ENCODE results near the gene PRTN3.

PRTN3 gene

GRCh38 chr19:858868-859843, 18.4 kb downstream of the PRTN3 start, which contains the start of gene CFD:
Gene CFD, plus strand, starts transcription at chr19:859664. Its CDS starts 26 bp downstream, at chr19:859690.
- H3K4me3 Mint-ChIP-seq, result peak within 1 kb of the TSS; percentile 32 to 71
- H3K27me3 Mint-ChIP-seq, result peaks cover 55% of the 10 kb centered on the region
- no peak within 1 kb of the TSS for H3K27ac Mint-ChIP-seq
- H3K4me1 Mint-ChIP-seq, result peaks cover 30% of the 10 kb centered on the region
- ATAC-seq (no peak), DNase-seq (no peak)
- H3K9me3 Mint-ChIP-seq, result no peaks in the 10 kb centered on the region

GRCh38 chr19:861141-861755, 20.4 kb downstream of the PRTN3 start:
- Mint-ChIP-seq H3K9me3 (no peaks in the 10 kb centered on the region), H3K27ac (no peak overlapping the region), H3K4me1 (peaks cover 30% of the 10 kb centered on the region), H3K27me3 (peaks cover 48% of the 10 kb centered on the region), H3K4me3 (peak overlapping the region in 1 of 2 donors; percentile 57)
- no peak for ATAC-seq
- no peak for DNase-seq

- H3K4me1 Mint-ChIP-seq, result peaks cover 30% of the 10 kb centered on the region
- no peaks in the 10 kb centered on the region for H3K9me3 Mint-ChIP-seq
- peaks cover 47% of the 10 kb centered on the region for H3K27me3 Mint-ChIP-seq
- H3K27ac Mint-ChIP-seq, result no peak overlapping the region
- DNase-seq, result peak; percentile 58 to 65
- ATAC-seq, result peak; percentile 42
- peak overlapping the region in 1 of 2 donors; percentile 71 for H3K4me3 Mint-ChIP-seq
Measured at GRCh38 chr19:861756-862580, 21.2 kb downstream of the PRTN3 start.

- ATAC-seq (peak; percentile 68), DNase-seq (peak; percentile 80 to 82)
- H3K9me3 Mint-ChIP-seq, result no peaks in the 10 kb centered on the region
- H3K4me3 Mint-ChIP-seq, result peak overlapping the region; percentile 57 to 78
- H3K27me3 Mint-ChIP-seq, result peaks cover 42% of the 10 kb centered on the region
- H3K4me1 Mint-ChIP-seq, result peaks cover 30% of the 10 kb centered on the region
- H3K27ac Mint-ChIP-seq, result no peak overlapping the region
Measured at GRCh38 chr19:862581-863314, 21.9 kb downstream of the PRTN3 start.

GRCh38 chr19:863315-863620, 22.5 kb downstream of the PRTN3 start:
- Mint-ChIP-seq H3K27me3 (peaks cover 37% of the 10 kb centered on the region), H3K4me1 (peaks cover 30% of the 10 kb centered on the region), H3K9me3 (no peaks in the 10 kb centered on the region), H3K27ac (no peak overlapping the region), H3K4me3 (peak overlapping the region; percentile 49 to 78)
- no peak for DNase-seq
- ATAC-seq, result no peak

GRCh38 chr19:866769-867300, 26.0 kb downstream of the PRTN3 start:
- no peak for ATAC-seq
- Mint-ChIP-seq H3K27ac (no peak overlapping the region), H3K4me3 (no peak overlapping the region)

GRCh38 chr19:867301-867793, 26.5 kb downstream of the PRTN3 start:
- Mint-ChIP-seq H3K4me1 (peaks cover 25% of the 10 kb centered on the region), H3K27ac (peak overlapping the region in 1 of 2 donors; percentile 47), H3K4me3 (no peak overlapping the region), H3K9me3 (no peaks in the 10 kb centered on the region), H3K27me3 (peaks cover 8% of the 10 kb centered on the region)
- ATAC-seq (no peak), DNase-seq (no peak)

More at GRCh38 chr19:866769-867300, 26.0 kb downstream of the PRTN3 start:
- Mint-ChIP-seq H3K9me3 (no peaks in the 10 kb centered on the region), H3K27me3 (peaks cover 8% of the 10 kb centered on the region), H3K4me1 (peaks cover 21% of the 10 kb centered on the region)
- DNase-seq, result no peak

- no peak for ATAC-seq
- no peak overlapping the region for H3K4me3 Mint-ChIP-seq
- peaks cover 23% of the 10 kb centered on the region for H3K4me1 Mint-ChIP-seq
- peaks cover 2% of the 10 kb centered on the region for H3K27me3 Mint-ChIP-seq
- no peaks in the 10 kb centered on the region for H3K9me3 Mint-ChIP-seq
- no peak for DNase-seq
- H3K27ac Mint-ChIP-seq, result peak overlapping the region in 1 of 2 donors; percentile 19
Measured at GRCh38 chr19:867855-868457, 27.2 kb downstream of the PRTN3 start.

- H3K27ac Mint-ChIP-seq, result peak overlapping the region in 1 of 2 donors; percentile 19
Measured at GRCh38 chr19:868458-869244, 27.9 kb downstream of the PRTN3 start.

GRCh38 chr19:869245-870177, 28.7 kb downstream of the PRTN3 start:
- Mint-ChIP-seq H3K4me3 (no peak overlapping the region), H3K4me1 (peaks cover 12% of the 10 kb centered on the region), H3K27me3 (no peaks in the 10 kb centered on the region), H3K27ac (no peak overlapping the region), H3K9me3 (no peaks in the 10 kb centered on the region)
- DNase-seq, result no peak
- no peak for ATAC-seq

More at GRCh38 chr19:868458-869244, 27.9 kb downstream of the PRTN3 start:
- ATAC-seq (no peak), DNase-seq (no peak)
- H3K4me3 Mint-ChIP-seq, result no peak overlapping the region
- peaks cover 16% of the 10 kb centered on the region for H3K4me1 Mint-ChIP-seq
- H3K27me3 Mint-ChIP-seq, result no peaks in the 10 kb centered on the region
- H3K9me3 Mint-ChIP-seq, result no peaks in the 10 kb centered on the region

GRCh38 chr19:870314-870713, 29.5 kb downstream of the PRTN3 start:
- Mint-ChIP-seq H3K27me3 (no peaks in the 10 kb centered on the region), H3K4me3 (no peak overlapping the region), H3K27ac (peak overlapping the region in 1 of 2 donors; percentile 51), H3K9me3 (no peaks in the 10 kb centered on the region), H3K4me1 (peaks cover 12% of the 10 kb centered on the region)
- no peak for DNase-seq
- ATAC-seq, result no peak

GRCh38 chr19:870963-871401, 30.2 kb downstream of the PRTN3 start:
- Mint-ChIP-seq H3K4me3 (no peak overlapping the region), H3K27me3 (no peaks in the 10 kb centered on the region), H3K27ac (no peak overlapping the region), H3K4me1 (peaks cover 12% of the 10 kb centered on the region), H3K9me3 (no peaks in the 10 kb centered on the region)
- DNase-seq (no peak), ATAC-seq (no peak)
